Measurements from ENCODE around the gene IGFALS.

IGFALS gene

GRCh38 chr16:1775006-1775845, 18.3 kb downstream of the IGFALS start:
- DNase-seq, result no peak

GRCh38 chr16:1774448-1774780, 19.1 kb downstream of the IGFALS start:
- no peak for DNase-seq

- DNase-seq, result no peak
These were observed 19.6 kb downstream of the IGFALS start for GRCh38 chr16:1773703-1774447.

GRCh38 chr16:1772908-1773702, 20.4 kb downstream of the IGFALS start, which contains the start of gene MRPS34:
Gene MRPS34 (minus strand): TSS chr16:1773134. CDS start chr16:1773119, 15 bp downstream.
- DNase-seq, result peak; percentile 80 to 90

GRCh38 chr16:1772362-1772907, 21.1 kb downstream of the IGFALS start, which contains the start of gene EME2:
Gene EME2 (plus strand): TSS chr16:1772810. CDS start chr16:1773228, 418 bp downstream.
- DNase-seq, result no peak

- DNase-seq, result no peak
These were observed 21.6 kb downstream of the IGFALS start for GRCh38 chr16:1771864-1772361.

- peak in 1 of 2 experiments; percentile 36 for DNase-seq
These were observed 22.2 kb downstream of the IGFALS start, which contains the start of gene NME3 for GRCh38 chr16:1771188-1771863. Gene NME3 (minus strand): TSS chr16:1771543. CDS start chr16:1771534, 9 bp downstream.

GRCh38 chr16:1770328-1771187, 22.9 kb downstream of the IGFALS start:
- no peak for DNase-seq

- no peak for DNase-seq
These were observed 23.9 kb downstream of the IGFALS start for GRCh38 chr16:1769402-1770300.

- DNase-seq, result no peak
These were observed 24.6 kb downstream of the IGFALS start for GRCh38 chr16:1768767-1769401.

- DNase-seq, result no peak
These were observed 25.3 kb downstream of the IGFALS start for GRCh38 chr16:1768061-1768766.

- DNase-seq, result no peak
These were observed 26.1 kb downstream of the IGFALS start for GRCh38 chr16:1767116-1767994.

GRCh38 chr16:1766701-1767100, 26.8 kb downstream of the IGFALS start:
- DNase-seq, result no peak

- no peak for DNase-seq
These were observed 27.3 kb downstream of the IGFALS start for GRCh38 chr16:1766231-1766630.

GRCh38 chr16:1765826-1766225, 27.7 kb downstream of the IGFALS start:
- no peak for DNase-seq

- DNase-seq, result no peak
These were observed 28.5 kb downstream of the IGFALS start for GRCh38 chr16:1764971-1765370.
